ENCODE measurements around the gene METTL16.
A peak's percentile ranks its signal among the peaks of the same experiment; 100 is the strongest.

METTL16 gene

GRCh38 chr17:2415081-2415480 lies 96.6 kb downstream of the METTL16 start:
- no peak for DNase-seq (ENCODE audit: low spot score)

- no peak for DNase-seq (ENCODE audit: low spot score)
Measured at GRCh38 chr17:2414446-2415064, 97.1 kb downstream of the METTL16 start.

GRCh38 chr17:2412561-2413021 lies 99.1 kb downstream of the METTL16 start:
- peak; percentile 66 for DNase-seq (ENCODE audit: low spot score)

GRCh38 chr17:2410951-2411350 lies 100.7 kb downstream of the METTL16 start:
- DNase-seq (ENCODE audit: low spot score): no peak

- no peak for DNase-seq (ENCODE audit: low spot score)
Measured at GRCh38 chr17:2406903-2407790, 104.5 kb downstream of the METTL16 start.

- DNase-seq (ENCODE audit: low spot score): no peak
Measured at GRCh38 chr17:2406271-2406902, 105.3 kb downstream of the METTL16 start.

GRCh38 chr17:2405247-2405926 lies 106.3 kb downstream of the METTL16 start:
- DNase-seq (ENCODE audit: low spot score): no peak

GRCh38 chr17:2403044-2403443 lies 108.6 kb downstream of the METTL16 start:
- no peak for DNase-seq (ENCODE audit: low spot score)

- DNase-seq (ENCODE audit: low spot score): no peak
Measured at GRCh38 chr17:2402544-2402943, 109.1 kb downstream of the METTL16 start.

GRCh38 chr17:2401426-2402221 lies 110.1 kb downstream of the METTL16 start:
- DNase-seq (ENCODE audit: low spot score): peak; percentile 99

- peak; percentile 95 for DNase-seq (ENCODE audit: low spot score)
Measured at GRCh38 chr17:2400877-2401425, 110.7 kb downstream of the METTL16 start, which contains the start of gene MNT. Gene MNT, minus strand, starts transcription at chr17:2401060. Its CDS starts 348 bp downstream, at chr17:2400712.

GRCh38 chr17:2400474-2400866 lies 111.2 kb downstream of the METTL16 start:
- peak; percentile 48 for DNase-seq (ENCODE audit: low spot score)

- peak; percentile 96 for DNase-seq (ENCODE audit: low spot score)
Measured at GRCh38 chr17:2399572-2400473, 111.9 kb downstream of the METTL16 start.

- DNase-seq (ENCODE audit: low spot score): peak; percentile 57
Measured at GRCh38 chr17:2398655-2399571, 112.8 kb downstream of the METTL16 start.

- no peak for DNase-seq (ENCODE audit: low spot score)
Measured at GRCh38 chr17:2398182-2398581, 113.5 kb downstream of the METTL16 start.

GRCh38 chr17:2397247-2398171 lies 114.2 kb downstream of the METTL16 start:
- no peak for DNase-seq (ENCODE audit: low spot score)

- peak; percentile 78 for DNase-seq (ENCODE audit: low spot score)
Measured at GRCh38 chr17:2396568-2397246, 115.0 kb downstream of the METTL16 start.
